Bone marrow (tissue), 2 donors: ENCODE data around the gene IGSF9.

Source experiments
- DNase-seq, 2 donors: peaks; one replicate each; lab custom pipeline; 2025; lab: John Stamatoyannopoulos, UW

The IGSF9 gene

GRCh38 chr1:159931795-159932173 is 13.6 kb downstream of the IGSF9 start:
- DNase-seq: no peak

- no peak for DNase-seq
Measured at GRCh38 chr1:159931101-159931794, 14.2 kb downstream of the IGSF9 start.

GRCh38 chr1:159930634-159931033 is 14.8 kb downstream of the IGSF9 start:
- DNase-seq: no peak

- no peak for DNase-seq
Measured at GRCh38 chr1:159930216-159930615, 15.2 kb downstream of the IGSF9 start.

DNA sequence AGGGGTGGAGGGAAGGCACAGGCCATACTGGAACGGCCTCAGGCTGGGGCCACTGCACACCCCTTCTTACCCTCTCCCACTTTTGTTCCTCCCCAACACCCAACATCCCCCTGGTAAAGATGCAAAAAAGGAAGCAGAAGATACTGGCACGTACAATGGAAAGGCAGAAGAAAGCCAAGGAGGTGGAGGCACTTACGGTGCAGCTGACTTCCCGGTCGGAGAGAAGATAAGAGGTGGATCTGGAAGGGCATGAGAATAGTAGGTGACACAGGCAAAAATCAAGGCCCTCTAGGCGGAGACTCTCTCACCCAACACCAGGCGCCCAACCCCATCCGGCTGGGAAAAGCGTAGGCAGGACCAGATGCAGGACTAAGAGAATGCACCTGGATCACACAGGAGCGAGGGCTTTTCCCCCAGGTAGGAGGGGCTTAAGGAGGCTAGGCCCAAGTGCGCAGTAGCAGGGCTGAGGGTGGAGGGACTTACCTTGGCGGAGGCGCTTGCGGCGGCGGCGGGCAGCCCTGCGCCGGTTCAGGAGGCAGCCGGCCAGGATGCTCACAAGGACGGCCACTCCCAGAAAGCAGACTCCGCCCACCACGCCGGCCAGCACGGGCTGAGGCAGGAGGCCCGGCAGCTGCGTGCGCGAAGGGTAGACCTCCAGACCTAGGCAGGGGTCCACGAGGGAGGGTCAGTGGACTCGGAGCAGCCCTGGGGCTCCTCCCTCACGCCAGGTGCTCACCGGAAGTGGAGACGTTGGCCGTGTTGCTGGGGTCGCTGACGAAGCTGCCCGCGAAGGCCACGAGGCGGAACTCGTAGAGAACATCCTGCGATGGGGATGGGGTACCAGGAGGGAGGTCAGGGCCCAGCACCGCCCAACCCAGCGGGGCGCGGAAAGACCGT is 16.0 kb downstream of the IGSF9 start:
- DNase-seq: no peak

DNA sequence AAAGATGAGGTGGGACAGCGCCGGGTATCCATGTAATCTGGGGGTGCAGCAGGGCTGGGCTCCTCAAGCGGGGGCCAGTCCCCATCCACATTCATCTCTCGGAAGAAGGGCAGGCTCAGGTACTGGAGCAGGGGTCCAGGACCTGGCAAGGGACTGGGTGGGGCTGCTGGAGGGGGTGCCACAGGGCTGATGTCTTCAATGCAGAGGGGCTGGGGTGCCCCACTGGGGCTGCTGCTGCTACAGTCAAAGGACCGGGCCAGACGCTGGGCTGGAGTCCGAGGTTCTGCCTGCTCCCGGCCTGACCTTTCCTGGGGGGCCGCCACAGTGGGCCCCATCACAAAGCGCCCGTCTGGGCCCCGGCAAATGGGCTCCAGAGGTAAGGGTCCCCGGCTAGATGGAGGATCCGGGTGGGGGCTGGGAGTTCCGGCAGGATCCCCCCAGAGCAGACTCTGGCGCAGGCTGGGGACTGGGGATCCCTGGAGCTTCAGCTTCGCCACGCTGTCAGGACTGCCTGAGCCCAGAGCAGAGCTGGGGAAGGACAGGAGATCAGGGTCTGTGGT is 16.8 kb downstream of the IGSF9 start:
- DNase-seq: no peak

GRCh38 chr1:159927849-159928431 is 17.5 kb downstream of the IGSF9 start:
- no peak for DNase-seq

GRCh38 chr1:159927211-159927848 is 18.1 kb downstream of the IGSF9 start:
- DNase-seq: no peak

- DNase-seq: no peak
Measured at GRCh38 chr1:159925719-159926078, 19.7 kb downstream of the IGSF9 start.

DNA sequence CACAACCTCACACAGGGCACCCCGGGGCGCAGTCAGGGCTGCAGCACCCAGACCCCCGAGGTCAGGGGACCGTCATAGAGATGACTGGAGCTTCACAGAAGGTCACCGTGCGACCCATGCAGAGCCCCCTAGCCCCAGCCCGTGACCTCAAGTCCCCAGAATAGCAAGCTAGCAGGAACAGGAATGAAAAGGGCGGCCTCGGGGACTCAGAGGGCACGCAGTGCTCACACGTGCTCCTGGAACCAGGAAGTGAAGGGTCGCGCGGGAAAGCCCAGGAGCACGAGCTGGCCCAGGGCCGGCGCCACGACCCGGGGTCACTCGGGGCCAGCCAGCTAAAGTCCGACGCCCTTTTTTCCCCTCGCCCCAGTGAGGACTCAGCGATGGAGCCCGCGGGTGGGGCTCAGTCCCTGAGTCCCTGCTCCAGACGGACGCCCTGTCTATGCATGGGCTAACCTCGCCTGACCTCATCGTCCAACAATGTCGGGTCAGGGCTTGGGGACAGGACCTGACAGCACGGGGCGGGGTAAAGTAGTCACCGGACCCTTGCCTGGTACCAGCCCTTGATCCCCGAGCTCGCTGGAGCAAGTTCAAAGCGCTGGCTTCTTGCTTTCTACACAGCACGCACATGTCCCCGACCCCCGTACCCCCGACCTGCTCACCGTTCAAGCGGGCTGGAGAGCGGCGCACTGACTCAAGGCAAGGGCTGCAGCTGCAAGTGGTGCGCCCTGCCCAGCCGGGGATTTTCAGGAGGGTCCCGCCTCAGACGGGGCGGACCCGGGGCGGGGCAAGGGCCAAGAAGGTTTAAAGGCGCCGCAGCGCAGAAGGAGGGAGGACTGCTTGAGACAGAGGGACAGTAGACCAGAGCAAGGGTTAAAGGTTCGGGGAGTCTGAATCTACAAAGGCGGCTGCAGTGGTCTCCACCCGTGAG is 20.4 kb downstream of the IGSF9 start, which contains the start of gene TAGLN2:
Gene TAGLN2 (minus strand): TSS at position 717 of the 928 bp plus-strand sequence. CDS start 4,998 bp downstream, outside the sequence.
- DNase-seq: peak; percentile 82 to 87

DNA sequence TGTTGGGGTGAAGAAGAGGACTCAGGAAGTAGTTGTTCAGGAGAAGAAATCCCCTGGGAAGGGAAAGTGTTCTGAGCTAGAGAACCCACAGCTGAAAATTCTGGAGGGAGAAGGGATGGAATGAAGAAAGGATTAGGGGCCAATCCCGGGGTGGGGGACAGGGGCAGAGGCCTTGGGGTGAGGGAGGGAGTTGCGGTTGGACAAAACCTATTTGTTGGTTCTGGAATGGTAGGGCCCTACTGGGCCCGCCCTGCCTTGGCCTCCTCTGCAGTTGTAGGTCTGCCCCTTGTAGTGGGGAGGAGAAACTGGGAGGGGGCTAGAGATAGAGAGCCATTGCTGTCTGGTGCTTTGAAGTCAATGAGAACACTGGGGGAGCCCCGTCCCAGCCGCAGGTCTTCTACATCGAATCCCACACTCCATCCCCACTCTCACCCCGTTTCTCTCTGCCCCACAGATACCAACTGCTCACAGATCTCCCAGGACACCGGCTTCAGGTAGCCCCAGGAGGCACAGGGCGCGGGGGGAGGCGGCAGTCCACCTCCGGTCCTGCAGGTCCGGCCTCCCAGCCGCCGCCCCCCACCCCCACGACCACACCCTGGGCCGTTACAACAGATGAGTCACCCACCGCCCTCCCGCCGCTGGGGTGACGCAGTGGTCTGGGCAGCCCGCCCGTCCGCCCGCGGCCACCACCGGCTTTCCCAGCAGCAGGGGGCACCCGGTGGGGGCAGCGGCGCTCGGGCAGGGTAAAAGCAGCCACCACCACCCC is 21.2 kb downstream of the IGSF9 start:
- peak; percentile 12 to 78 for DNase-seq

- DNase-seq: peak; percentile 83 to 86
Measured at GRCh38 chr1:159923203-159924024, 22.0 kb downstream of the IGSF9 start.

- DNase-seq: no peak
Measured at GRCh38 chr1:159922511-159923202, 22.8 kb downstream of the IGSF9 start.

- peak in 1 of 2 donors; percentile 29 for DNase-seq
Measured at GRCh38 chr1:159921700-159922504, 23.5 kb downstream of the IGSF9 start.

- DNase-seq: peak in 1 of 2 donors; percentile 38
Measured at GRCh38 chr1:159921251-159921650, 24.2 kb downstream of the IGSF9 start.

GRCh38 chr1:159920651-159921050 is 24.8 kb downstream of the IGSF9 start:
- DNase-seq: no peak

DNA sequence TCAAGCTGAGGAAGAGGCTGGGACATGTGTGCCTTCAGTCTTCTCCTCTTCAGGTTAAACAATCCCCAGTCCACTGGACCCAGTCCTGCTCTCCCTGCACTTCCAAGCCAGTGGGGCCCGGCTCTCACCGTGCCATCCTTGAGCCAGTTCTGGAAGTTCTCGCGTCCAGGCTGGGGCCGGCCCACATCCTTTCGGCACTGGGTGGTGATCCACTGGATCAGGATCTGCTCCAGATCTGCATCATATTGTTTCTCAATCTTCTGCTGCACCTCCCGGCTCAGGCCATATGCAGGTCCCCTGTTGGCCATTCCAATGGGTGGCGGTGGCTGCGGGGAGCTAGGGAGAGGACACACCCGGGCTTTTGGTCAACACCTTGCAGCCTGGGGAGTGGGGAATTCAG is 25.2 kb downstream of the IGSF9 start:
- DNase-seq: no peak
